Activated CD8-positive, alpha-beta memory T cell treated with anti-CD3 and anti-CD28 coated beads, Interleukin-2, amount 50 U/mL, for 4 hours (primary cell): ENCODE measurements around the gene TRAK2.

Source experiments
- DNase-seq: peaks from one replicate; pipeline ENCODE4 v3.0.0-alpha.2; 2020

TRAK2 gene

GRCh38 chr2:201360256-201360655 lies 91.0 kb downstream of the TRAK2 start:
- DNase-seq = no peak

GRCh38 chr2:201358684-201359083 lies 92.6 kb downstream of the TRAK2 start:
- no peak for DNase-seq

GRCh38 chr2:201357221-201357620 lies 94.0 kb downstream of the TRAK2 start, which contains the start of gene FLACC1:
Gene FLACC1, minus strand, starts transcription at chr2:201357345. Its CDS starts 5,941 bp downstream, at chr2:201351404.
- no peak for DNase-seq

- DNase-seq = no peak
Observed at GRCh38 chr2:201353116-201353515, 98.1 kb downstream of the TRAK2 start.

- no peak for DNase-seq
Observed at GRCh38 chr2:201350879-201351278, 100.4 kb downstream of the TRAK2 start.

- no peak for DNase-seq
Observed at GRCh38 chr2:201349601-201350000, 101.7 kb downstream of the TRAK2 start.

- DNase-seq = no peak
Observed at GRCh38 chr2:201348758-201349157, 102.5 kb downstream of the TRAK2 start.

GRCh38 chr2:201347138-201347537 lies 104.1 kb downstream of the TRAK2 start:
- DNase-seq = no peak

GRCh38 chr2:201345625-201346213 lies 105.5 kb downstream of the TRAK2 start:
- DNase-seq = no peak

- DNase-seq = no peak
Observed at GRCh38 chr2:201344663-201345366, 106.4 kb downstream of the TRAK2 start.

- DNase-seq = no peak
Observed at GRCh38 chr2:201343559-201343958, 107.7 kb downstream of the TRAK2 start.

- no peak for DNase-seq
Observed at GRCh38 chr2:201342923-201343322, 108.3 kb downstream of the TRAK2 start.

GRCh38 chr2:201329409-201329808 lies 121.8 kb downstream of the TRAK2 start:
- no peak for DNase-seq

GRCh38 chr2:201327678-201328077 lies 123.6 kb downstream of the TRAK2 start:
- no peak for DNase-seq
